H1 (cell line): ENCODE measurements around the gene KDELR1. TPM values are rescaled to one million over a fixed set of nuclear protein-coding genes. Genes with fewer than 3 reads are reported as not detected.
A peak's percentile ranks its signal among the peaks of the same experiment; 100 is the strongest.

Source experiments
- ATF2 ChIP-seq: IDR thresholded peaks from 2 replicates; pipeline ENCODE4 v1.6.1; 2012; ENCODE audit warnings: low read length, inconsistent platforms
- BRCA1 ChIP-seq: IDR thresholded peaks from 2 replicates; pipeline ENCODE4 v1.6.1; 2012; ENCODE audit warnings: low read depth, low read length, improper control_type of control experiment
- CBX5 ChIP-seq: fragments of 300-800, 300-1000 bp; sonication (generic); IDR thresholded peaks from 2 replicates; pipeline ENCODE4 v1.7.1; 2016; ENCODE audit warnings: antibody characterized with exemption, low read length, low read depth
- CHD1 ChIP-seq: IDR thresholded peaks from 2 replicates; pipeline ENCODE4 v1.6.1; 2012; ENCODE audit warnings: low read depth, low read length, improper control_type of control experiment
- CREB1 ChIP-seq: IDR thresholded peaks from 2 replicates; pipeline ENCODE4 v1.6.1; 2012; ENCODE audit warnings: inconsistent platforms
- EGR1 ChIP-seq: IDR thresholded peaks from 2 replicates; pipeline ENCODE4 v1.6.1; 2011; ENCODE audit warnings: low read depth, low read length, borderline replicate concordance
- FOSL1 ChIP-seq: IDR thresholded peaks from 2 replicates; pipeline ENCODE4 v1.6.1; 2011; ENCODE audit warnings: mild to moderate bottlenecking, low read depth, low read length, moderate library complexity; ENCODE audit not compliant: insufficient read depth
- GTF2F1 ChIP-seq: IDR thresholded peaks from 2 replicates; pipeline ENCODE4 v1.6.1; 2012; ENCODE audit warnings: low read depth, low read length, improper control_type of control experiment, borderline replicate concordance
- HDAC2 ChIP-seq, 2 experiments: fragments of 300-600 bp in 1 of 2; sonication (generic) in 1 of 2; IDR thresholded peaks; 2 replicates each; pipeline ENCODE4 v1.6.1; 2011 to 2012; ENCODE audit warnings: low read depth in 2 of 2, low read length in 2 of 2, mild to moderate bottlenecking in 2 of 2, moderate library complexity in 2 of 2, borderline replicate concordance in 1 of 2, inconsistent platforms in 1 of 2
- HDAC6 ChIP-seq: IDR thresholded peaks from one replicate; pipeline ENCODE4 v1.7.1; 2012; ENCODE audit warnings: low read depth, mild to moderate bottlenecking, inconsistent platforms, low read length, moderate library complexity
- JUN ChIP-seq: IDR thresholded peaks from 2 replicates; pipeline ENCODE4 v1.6.1; 2011; ENCODE audit warnings: low read depth, mild to moderate bottlenecking, improper control_type of control experiment, low read length
- MAX ChIP-seq: IDR thresholded peaks from 2 replicates; pipeline ENCODE4 v1.6.1; 2012; ENCODE audit warnings: inconsistent platforms
- NANOG ChIP-seq: IDR thresholded peaks from 2 replicates; pipeline ENCODE4 v1.6.1; 2011; ENCODE audit warnings: low read length, low read depth, mild to moderate bottlenecking, inconsistent platforms; ENCODE audit not compliant: insufficient read depth, poor library complexity, severe bottlenecking
- POLR2A ChIP-seq, 2 experiments: IDR thresholded peaks; 1 replicate in 1 of 2; 2 replicates in 1 of 2; pipeline ENCODE4 v1.6.1; 2011; ENCODE audit warnings: low read depth in 2 of 2, low read length in 2 of 2, mild to moderate bottlenecking in 2 of 2; ENCODE audit errors: control extremely low read depth in 1 of 2
- POU5F1 ChIP-seq: IDR thresholded peaks from 2 replicates; pipeline ENCODE4 v1.6.1; 2011; ENCODE audit warnings: low read depth, mild to moderate bottlenecking, low read length, moderate library complexity
- SAP30 ChIP-seq: fragments of 300-600 bp; sonication (generic); IDR thresholded peaks from 2 replicates; pipeline ENCODE4 v1.7.1; 2012; ENCODE audit warnings: low read length, moderate library complexity, mild to moderate bottlenecking, inconsistent platforms; ENCODE audit not compliant: insufficient read depth, insufficient replicate concordance
- SIX5 ChIP-seq: IDR thresholded peaks from 2 replicates; pipeline ENCODE4 v1.6.1; 2011; ENCODE audit warnings: mild to moderate bottlenecking, low read depth, low read length
- TAF1 ChIP-seq: IDR thresholded peaks from 2 replicates; pipeline ENCODE4 v1.6.1; 2011; ENCODE audit warnings: mild to moderate bottlenecking, low read depth, low read length
- TAF7 ChIP-seq: optimal IDR thresholded peaks from 2 replicates; pipeline ENCODE3; 2011; ENCODE audit warnings: low read depth, mild to moderate bottlenecking, inconsistent platforms, low read length, moderate library complexity, borderline replicate concordance
- TEAD4 ChIP-seq: IDR thresholded peaks from 2 replicates; pipeline ENCODE4 v1.6.1; 2012; ENCODE audit warnings: low read depth, low read length, inconsistent platforms, mixed read lengths
- USF2 ChIP-seq: IDR thresholded peaks from 2 replicates; pipeline ENCODE4 v1.6.1; 2011; ENCODE audit warnings: low read length, improper control_type of control experiment
- YY1 ChIP-seq: IDR thresholded peaks from 2 replicates; pipeline ENCODE4 v1.6.1; 2011; ENCODE audit warnings: low read depth, mild to moderate bottlenecking, low read length
- polyA plus RNA-seq, 7 experiments: library from polyadenylated mRNA; depleted of rRNA in 3 of 7; stranded (reverse) in 5 of 7; unstranded in 2 of 7; fragments of >200 nt in 5 of 7; fragments of 200-250 nt in 2 of 7; gene quantifications; 1 replicate in 5 of 7; 2 replicates in 1 of 7; 4 replicates in 1 of 7; pipeline versions ENCODE4 v1.2.1 to v1.2.3, GENCODE V29; 2011 to 2013; ENCODE audit warnings: missing spikeins in 2 of 7, mixed read lengths in 2 of 7
- total RNA-seq: library from RNA; stranded (reverse); fragmentation: NEBNext Ultra II Directional; extraction: Animal tissue kit (Norgen Biotek cat#: 25700); gene quantifications from 2 replicates; pipeline ENCODE4 v1.2.1, GENCODE V29; 2021

KDELR1 gene
- total and polyA plus RNA-seq, 2 of the 8 experiments (the other 6 are each of a cell fraction or from before 2014, with no cell fraction given) = 225 to 231 TPM

GRCh38 chr19:48362716-48363499, 28.4 kb downstream of the KDELR1 start (continued):
- no peak for TF ChIP-seq FOSL1
- peak; percentile 95 for TF ChIP-seq TEAD4
- no peak for TF ChIP-seq CBX5
- 0 out of 2 replicates have a peak, but pooled peaks have one; percentile 25 for TF ChIP-seq YY1
- TF ChIP-seq SIX5 = peak; percentile 98
- no peak for TF ChIP-seq SAP30
- no peak for TF ChIP-seq USF2
- TF ChIP-seq POLR2A (IDR thresholded peaks at IDR 0.05; ENCODE audit: control extremely low read depth in 1 of 2, low read depth in 2 of 2, low read length in 2 of 2) = 0 out of 3 replicates have a peak, but pooled peaks of 1 of the 2 experiments have one; percentile 79
- no peak for TF ChIP-seq JUN
- no peak for TF ChIP-seq CHD1
- TF ChIP-seq TAF7 = no peak
- no peak for TF ChIP-seq CREB1
- no peak for TF ChIP-seq EGR1
- no peak for TF ChIP-seq NANOG
- 0 out of 2 replicates have a peak, but pooled peaks have one; percentile 27 for TF ChIP-seq BRCA1
- no peak for TF ChIP-seq HDAC2 (IDR thresholded peaks at IDR 0.05; ENCODE audit: borderline replicate concordance in 1 of 2, low read depth in 2 of 2, low read length in 2 of 2)
- no peak for TF ChIP-seq MAX
- TF ChIP-seq HDAC6 = no peak
- no peak for TF ChIP-seq ATF2
- no peak for TF ChIP-seq GTF2F1
- no peak for TF ChIP-seq POU5F1
- TF ChIP-seq TAF1 = peak; percentile 43; the same call in 1 of the 2 replicates
